Glomerular visceral epithelial cell (primary cell): ENCODE data around the gene CREB1.
"Not testable (repeated sequence)": the region's sequence is repeated elsewhere in the genome, so short reads cannot be mapped to it uniquely, and the experiment has no call there.

Experiments
- DNase-seq: peaks from one replicate; pipeline ENCODE4 v3.0.0-alpha.2; 2016; ENCODE audit errors: extremely low spot score

The CREB1 gene

DNA sequence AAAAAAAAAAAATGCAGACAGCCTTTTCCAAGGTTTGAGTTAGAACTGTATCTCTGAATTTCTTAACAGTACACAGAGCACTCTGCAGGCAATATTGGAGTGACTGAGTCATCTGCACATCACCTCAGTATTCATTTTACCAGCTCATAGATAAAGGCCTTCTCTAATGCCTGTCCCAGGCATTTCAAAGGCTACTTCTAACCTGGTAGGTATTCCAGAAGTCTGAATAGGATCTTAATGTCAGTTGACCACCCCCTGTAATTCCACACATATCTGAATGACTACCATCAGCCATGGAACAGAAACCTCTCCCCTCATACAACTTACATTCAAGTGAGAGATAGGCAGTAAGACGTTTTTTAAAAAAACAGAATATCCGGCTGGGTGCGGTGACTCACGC, 86.4 kb downstream of the CREB1 start:
- peak; percentile 30 for DNase-seq

DNA sequence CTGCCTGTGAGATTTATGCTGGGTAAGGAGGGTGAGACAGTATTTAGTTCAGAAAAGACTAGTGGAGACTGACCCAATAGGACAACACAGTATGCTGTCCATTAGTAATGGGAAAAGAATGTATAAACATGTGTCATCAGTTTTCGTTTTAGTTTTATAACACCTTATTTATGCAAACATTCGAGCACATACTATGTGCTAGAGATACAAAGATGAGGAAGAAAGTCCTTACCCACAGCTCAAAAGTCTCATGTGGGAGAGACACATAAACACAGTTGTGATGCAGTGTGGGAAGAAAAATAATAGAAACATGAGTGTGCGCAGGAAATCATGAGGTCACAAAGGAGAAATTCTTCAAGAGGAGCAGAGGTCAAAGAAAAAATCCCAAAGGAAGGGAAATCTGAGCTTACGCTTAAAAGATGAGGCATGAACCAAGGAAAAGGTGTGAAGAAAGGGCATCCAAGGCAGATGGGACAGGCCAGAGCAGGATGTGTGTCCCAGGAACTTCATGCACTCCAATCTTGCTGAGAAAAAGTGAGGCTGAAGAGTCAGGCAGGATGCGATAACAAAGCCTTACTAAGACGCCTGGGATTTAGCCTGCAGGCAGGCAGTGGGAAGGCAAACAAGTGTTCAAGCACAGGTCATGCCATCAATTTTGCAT, 87.4 kb downstream of the CREB1 start:
- peak; percentile 57 for DNase-seq

DNA sequence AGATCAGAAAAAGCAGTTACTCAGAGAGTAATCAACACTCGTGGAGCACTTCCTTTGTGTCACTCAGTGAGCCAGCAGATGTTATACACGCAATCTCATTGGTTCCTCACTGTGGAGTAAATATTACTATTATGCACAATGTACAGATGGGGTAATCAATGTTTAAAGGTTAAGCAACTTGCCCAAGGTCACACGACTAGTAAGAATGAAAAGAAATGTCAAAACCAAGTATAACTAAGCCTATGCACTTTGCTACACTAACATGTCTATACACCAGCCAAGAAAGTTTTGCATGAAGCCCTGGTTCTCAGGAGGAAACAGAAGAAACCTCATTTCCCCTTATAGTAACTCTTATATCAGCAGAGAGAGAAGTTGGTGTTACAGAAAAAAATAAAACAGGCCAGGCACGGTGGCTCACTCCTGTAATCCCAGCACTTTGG, 90.0 kb downstream of the CREB1 start:
- no peak for DNase-seq

DNA sequence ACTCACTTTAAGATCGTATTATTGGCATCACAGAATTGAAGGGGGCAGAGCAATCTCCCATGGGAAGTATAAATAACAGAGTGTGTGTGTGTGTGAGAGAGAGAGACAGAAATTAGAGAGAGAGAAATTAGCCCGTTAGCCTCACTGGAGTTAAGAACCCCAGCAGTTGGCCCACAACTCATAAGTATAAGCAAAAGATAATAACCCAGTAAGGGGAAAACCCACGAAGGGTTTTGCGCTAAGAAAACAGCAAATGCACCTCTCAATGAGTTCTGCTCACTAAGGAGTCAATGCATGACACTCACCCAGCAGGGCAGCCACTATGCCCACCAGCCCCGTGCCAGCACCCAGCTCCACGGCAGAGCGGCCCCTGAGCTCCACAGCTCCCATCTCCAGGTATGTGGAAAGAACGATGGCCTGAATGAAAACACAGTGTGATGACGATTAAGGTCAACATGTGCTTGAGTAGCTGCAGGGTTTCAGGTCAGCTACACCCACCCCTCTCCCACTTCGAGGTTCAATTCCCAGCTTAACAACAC, 91.8 kb downstream of the CREB1 start:
- DNase-seq = no peak

DNA sequence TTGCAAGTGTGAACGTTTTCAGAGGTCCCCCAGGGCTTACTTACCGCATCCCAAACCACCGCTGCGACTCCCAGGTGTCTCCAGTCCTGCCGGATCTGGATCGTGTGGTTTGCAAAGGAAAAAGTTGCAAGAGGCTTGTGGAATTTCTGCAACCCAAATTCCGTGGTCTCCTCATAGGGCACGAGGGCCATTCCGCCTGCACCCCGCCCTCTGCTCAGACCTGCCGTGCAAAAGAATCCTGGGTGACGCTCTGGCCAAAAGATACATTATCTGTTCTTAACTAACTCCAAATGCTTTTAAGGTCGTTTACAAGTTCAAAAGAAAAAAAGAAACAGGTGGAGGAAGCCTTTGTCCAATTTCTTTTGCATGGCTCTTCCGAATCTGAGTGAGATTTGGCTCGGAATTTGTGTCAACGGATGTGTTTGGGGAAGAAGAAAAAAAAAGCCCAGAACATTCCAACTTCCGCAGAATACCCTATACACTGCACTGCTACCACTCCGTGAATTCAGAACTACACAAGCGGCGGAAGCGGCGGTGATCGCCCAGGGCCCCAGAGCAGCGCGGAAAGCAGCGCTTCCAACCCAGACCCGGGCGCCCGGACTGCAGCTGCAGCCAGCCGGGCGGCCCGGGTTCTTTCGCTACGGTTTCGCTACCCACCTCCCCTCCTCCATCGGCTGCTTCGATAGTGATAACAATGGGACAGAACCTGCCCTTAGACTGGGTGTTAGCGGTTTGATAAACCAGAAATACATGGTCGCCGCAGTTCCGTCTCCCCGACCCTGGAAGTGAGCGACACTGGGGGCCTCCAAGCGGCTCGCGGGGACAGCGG, 94.6 kb downstream of the CREB1 start:
- DNase-seq = peak; percentile 77

DNA sequence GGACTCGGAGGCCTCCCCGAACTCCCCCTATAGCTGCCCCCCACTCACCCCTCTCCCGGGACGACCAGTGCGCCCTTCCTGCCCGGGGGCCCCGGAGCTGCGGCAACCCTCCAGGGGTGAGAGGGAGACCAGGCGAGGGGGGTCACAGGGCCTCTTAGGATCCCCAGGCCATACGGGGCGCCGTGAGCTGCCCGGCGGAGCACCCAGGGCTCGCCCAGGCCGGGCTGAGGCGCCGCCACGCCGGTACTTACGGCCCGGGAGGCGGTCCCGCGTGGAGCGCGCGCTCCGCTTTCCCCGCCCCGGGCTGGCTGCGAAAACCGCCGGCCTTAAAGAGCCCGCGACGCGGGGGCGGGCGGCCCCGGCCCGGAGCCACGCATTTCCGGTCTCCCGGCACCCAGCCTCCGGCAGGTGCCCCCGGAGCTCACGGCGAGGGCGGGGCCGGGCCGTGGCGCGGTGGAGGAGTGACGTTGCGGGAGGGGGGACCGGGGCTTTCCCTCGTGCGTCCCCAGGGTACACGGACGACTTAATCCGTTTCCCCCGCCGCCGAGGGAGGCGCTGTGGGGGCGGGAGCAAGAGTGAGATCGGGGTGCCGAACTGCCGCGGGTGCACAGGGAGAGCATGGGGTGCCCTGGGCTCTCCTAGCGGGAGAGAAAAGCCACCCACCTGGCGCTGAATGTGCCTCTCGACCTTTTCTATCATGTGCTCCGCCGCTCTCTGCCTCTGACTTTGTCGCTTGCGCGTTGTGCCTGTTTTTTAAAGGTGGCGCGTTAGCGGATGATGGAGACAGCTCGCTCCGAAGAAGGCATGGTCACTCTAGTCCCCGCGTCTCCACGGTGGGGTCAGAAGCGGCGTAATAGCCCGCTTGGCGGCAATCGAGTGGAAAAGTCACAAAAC, 95.5 kb downstream of the CREB1 start, which contains the start of gene METTL21A:
METTL21A (minus strand) TSS at position 381 of the 894 bp plus-strand sequence. CDS start 1,019 bp downstream, outside the sequence.
- DNase-seq = peak; percentile 95

DNA sequence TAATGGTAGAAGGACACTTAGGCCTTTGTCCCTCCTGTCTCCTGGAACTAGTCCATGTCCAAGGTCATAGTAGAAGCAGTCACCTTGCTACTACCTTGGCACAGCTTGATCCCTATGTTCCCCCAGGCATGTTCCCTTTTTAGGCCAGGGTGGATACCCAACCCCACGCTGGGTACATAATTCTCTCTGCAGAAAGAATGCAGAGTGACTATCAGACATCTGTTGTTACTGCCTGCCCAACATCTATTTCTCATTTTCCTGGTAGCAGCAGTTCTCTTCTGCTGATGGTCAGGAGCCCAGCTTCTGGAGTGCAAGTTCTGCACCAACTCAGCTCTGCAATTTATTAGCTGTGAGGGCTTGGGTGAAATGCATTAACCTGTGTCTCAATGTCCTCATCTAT, 99.8 kb downstream of the CREB1 start:
- no peak for DNase-seq

DNA sequence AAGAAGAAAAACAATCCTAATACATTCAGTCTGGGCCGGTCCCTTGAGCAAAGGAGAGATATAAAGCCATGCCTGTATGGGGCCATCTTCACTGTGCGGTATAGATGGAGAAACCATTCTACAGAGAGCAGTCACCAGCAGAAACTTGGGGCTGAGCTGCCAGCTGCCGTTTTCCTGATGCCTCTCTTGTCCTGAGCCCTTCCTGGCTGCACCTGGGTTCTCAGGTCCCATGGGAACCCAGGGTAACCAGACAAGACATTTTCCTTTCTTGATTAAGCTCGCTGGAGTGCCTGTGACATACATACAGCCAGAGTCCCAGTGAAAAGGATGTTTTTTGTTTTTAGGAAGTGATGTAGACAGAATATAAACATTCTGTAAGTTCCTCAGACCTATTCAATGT, 100.7 kb downstream of the CREB1 start:
- DNase-seq = no peak

DNA sequence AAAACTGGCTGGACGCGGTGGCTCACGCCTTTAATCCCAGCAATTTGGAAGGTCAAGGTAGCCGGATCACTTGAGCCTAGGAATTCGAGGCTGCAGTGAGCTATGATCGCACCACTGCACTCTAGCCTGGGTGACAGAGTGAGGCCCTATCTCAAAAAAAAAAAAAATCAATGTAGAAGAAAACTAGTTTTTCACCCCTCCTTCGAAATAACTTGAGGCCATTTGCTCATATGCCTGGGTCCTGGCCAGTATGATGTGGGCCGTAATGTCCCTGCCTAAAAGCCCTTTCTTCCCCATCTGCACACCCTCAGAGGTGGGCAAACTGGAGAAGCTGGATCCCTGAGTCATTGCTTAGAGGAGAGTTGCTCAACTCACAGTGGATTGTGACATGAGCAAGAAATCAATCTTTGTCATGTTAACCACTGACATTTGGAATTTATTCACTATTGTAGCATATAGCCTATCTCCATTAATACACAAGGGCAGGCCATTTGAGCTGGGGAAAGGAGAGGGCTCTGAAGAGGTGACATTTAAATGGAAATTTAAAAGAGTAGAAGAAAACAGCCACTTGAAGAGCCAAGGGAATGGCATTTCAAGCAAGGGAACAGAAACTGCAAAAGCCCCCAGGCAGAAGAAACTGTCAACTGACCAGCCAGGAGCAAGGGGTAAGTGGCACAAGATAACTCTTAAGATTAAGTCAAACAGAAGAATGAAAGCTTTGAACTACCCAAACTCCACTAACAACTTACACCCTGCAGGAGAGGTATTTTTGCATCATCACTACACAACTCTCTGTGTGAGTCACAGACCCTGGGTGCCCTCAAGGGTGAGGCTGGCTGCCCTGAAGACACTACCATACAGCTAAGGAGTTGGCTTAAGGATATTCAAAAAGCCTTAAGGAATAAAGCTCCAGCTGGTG, 103.1 kb downstream of the CREB1 start:
- DNase-seq = peak; percentile 80

DNA sequence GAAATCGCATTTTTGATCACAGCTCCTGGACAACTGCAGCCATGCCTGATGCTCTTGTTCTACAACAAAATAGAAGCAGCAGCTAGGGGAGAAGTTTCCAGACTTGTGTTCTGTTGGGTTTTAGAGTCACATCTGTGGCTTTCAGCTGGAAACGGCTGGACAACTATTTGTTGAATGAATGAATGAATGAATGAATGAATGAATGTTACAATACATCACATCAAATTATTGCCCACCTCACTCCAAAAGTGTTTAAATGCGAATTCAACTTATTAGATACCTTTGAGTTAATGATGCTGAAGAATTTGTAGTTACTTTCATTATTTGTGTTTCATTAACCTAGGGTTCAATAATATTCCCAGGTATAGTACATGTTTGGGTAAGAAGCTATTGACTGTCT, 103.9 kb downstream of the CREB1 start:
- DNase-seq = no peak

DNA sequence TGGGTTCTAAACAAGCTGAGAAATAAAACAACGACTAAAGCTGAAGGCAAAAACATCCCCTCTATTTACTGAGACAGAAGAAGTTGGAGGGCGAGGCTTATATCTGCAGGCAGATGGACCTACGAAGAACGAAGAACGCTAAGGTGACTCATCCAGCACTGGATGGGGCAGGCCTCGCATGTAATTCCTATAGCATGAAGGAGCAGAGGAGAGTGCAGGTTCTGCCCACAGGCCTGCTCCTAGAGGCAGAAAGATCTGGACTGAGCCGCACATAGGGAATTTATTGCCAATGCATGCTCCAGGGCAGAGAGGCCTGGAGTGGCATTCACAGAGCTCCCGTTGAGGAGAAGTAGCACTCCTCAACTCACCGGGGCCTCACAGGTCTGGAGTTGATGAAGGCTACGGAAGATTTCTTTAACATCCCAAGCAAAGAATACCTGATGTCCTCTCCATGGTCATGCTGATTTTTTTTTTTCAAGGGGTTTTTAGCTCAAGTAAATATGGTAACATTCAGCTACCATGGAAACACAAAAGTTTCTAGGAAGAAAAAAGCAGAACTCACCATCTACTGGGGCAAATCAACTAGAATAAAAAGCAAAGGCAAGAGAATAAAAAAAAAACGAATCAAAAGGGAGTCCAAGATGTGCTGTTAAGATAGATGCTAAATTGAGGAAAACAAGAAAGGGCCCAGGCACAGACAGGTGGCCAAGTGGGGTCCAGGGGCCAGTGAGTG, 105.9 kb downstream of the CREB1 start:
- DNase-seq = peak; percentile 18

DNA sequence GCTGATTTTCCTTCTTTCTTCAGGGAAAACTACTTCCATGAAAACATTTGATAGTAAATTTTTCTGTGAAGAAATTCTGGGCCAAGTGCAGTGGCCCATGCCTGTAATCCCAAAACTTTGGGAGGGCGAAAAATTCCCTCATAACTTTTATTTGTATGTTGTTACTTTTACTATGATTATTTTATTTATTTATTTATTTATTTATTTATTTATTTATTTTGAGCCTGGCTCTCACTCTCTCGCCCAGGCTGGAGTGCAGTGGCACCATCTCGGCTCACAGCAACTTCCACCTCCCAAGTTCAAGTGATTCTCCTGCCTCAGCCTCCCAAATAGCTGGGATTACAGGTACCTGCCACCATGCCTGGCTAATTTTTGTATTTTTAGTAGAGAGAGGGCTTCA, 109.5 kb downstream of the CREB1 start:
- DNase-seq = not testable (repeated sequence)

DNA sequence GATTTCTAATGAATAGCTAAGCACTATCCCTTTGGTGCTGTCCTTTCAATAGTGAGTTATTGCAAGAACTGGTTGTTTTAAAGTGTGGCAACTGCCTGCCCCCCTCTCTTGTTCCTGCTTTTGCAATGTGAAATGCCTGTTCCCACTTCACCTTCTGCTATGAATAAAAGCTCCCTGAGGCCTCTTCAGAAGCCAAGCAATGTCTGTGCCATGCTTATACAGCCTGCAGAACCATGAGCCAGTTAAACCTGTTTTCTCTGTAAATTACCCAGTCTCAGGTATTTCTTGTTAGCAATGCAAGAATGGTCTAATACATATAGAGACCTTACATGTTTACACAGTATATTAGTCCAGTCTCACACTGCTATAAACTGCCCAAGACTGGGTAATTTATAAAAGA, 110.4 kb downstream of the CREB1 start:
- no peak for DNase-seq

DNA sequence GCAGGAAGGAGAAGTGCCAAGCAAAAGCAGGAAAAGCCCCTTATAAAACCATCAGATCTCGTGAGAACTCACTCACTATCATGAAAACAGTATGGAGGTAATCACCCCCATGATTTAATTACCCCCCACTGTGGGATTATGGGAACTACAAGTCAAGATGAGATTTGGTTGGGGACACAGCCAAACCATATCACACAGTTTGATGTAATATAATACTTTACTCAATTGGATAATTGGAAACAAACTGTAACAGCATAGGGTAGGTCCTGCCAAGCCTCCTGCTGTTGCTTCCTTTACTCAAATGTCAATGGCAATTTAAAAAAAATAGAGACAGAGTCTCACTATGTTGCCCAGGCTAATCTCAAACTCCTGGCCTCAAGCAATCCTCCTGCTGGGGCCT, 110.9 kb downstream of the CREB1 start:
- DNase-seq = no peak

DNA sequence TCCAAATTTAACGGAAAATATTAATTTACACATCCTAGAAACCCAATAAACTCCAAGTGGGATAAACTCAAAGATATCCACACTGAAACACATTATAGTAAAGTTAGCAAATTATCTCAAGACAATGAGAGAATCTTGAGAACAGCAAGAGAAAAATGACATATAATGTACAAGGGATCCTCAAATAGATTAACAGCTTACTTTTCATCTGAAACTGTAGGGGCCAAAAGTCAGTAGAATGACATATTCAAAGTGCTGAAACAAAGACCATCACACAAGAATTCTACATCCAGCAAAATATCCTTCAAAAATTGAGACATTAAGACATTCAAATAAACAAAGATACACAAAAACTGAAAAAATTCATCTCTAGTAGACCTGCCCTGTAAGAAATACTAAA, 114.1 kb downstream of the CREB1 start:
- DNase-seq = no peak

DNA sequence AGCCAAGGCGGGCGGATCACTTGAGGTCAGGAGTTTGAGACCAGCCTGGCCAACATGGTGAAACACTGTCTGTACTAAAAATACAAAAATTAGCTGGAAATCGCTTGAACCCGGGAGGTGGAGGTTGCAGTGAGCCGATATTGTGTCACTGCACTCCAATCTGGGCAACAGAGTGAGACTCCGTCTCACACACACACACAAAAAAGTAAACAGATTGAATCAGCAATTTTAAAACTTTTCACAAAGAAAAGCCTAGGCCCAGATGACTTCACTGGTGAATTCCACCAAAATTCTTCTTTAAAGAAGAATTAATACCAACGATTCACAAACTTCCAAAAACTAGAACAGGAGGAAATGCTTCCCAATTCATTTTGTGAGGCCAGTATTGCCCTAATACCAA, 116.8 kb downstream of the CREB1 start:
- DNase-seq = not testable (repeated sequence)
